ENCODE data around the gene NPC1. TPM values are rescaled to one million over a fixed set of nuclear protein-coding genes. Genes with fewer than 3 reads are reported as not detected.
A peak's percentile ranks its signal among the peaks of the same experiment; 100 is the strongest.

The NPC1 gene
- total and polyA plus RNA-seq, 2 donors (not counting 3 experiments of a cell fraction or from before 2014, with no cell fraction given) = 40.6 to 45.2 TPM

GRCh38 chr18:23631746-23632145 lies 45.4 kb upstream of the NPC1 start:
- H3K4me2 ChIP-seq (ENCODE audit: insufficient read depth, low read length) = no peak overlapping the region
- no peak for DNase-seq (ENCODE audit: low read depth, low spot score)
- peak overlapping the region; percentile 30 for H2AFZ ChIP-seq (ENCODE audit: low read depth, low read length)
- H4K20me1 ChIP-seq (replicated peaks; ENCODE audit: control insufficient read depth, extremely low read depth, insufficient read depth, low read length) = no peaks in the 10 kb centered on the region
- no peak overlapping the region for H3K27ac ChIP-seq (ENCODE audit: insufficient read depth, low read depth, low read length)
- POLR2A ChIA-PET = no interaction called here
- dilution Hi-C loops (cut with MboI; ENCODE audit: extremely low pct_ligation_motif_present, low sequenced_read_pairs) (no loop called here), intact Hi-C loops (cut with micrococcal nuclease) (no loop called here)
- TF ChIP-seq, protein P1, sequence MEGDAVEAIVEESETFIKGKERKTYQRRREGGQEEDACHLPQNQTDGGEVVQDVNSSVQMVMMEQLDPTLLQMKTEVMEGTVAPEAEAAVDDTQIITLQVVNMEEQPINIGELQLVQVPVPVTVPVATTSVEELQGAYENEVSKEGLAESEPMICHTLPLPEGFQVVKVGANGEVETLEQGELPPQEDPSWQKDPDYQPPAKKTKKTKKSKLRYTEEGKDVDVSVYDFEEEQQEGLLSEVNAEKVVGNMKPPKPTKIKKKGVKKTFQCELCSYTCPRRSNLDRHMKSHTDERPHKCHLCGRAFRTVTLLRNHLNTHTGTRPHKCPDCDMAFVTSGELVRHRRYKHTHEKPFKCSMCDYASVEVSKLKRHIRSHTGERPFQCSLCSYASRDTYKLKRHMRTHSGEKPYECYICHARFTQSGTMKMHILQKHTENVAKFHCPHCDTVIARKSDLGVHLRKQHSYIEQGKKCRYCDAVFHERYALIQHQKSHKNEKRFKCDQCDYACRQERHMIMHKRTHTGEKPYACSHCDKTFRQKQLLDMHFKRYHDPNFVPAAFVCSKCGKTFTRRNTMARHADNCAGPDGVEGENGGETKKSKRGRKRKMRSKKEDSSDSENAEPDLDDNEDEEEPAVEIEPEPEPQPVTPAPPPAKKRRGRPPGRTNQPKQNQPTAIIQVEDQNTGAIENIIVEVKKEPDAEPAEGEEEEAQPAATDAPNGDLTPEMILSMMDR (IDR thresholded peaks at IDR 0.05; ENCODE audit: extremely low read depth in 1 of 2, insufficient read depth in 1 of 2, low read depth in 1 of 2, low read length in 2 of 2) = no peak
- TF ChIP-seq POLR2AphosphoS5 (IDR thresholded peaks at IDR 0.05; ENCODE audit: insufficient read depth, low read depth, low read length) (no peak), GATA2 (IDR thresholded peaks at IDR 0.05; ENCODE audit: insufficient read depth, insufficient read length, low read depth, low read length) (no peak), EZH2 (IDR thresholded peaks at IDR 0.05; ENCODE audit: borderline replicate concordance, low read depth, low read length, severe bottlenecking) (no peak), POLR2A (IDR thresholded peaks at IDR 0.05; ENCODE audit: low read depth, low read length) (no peak), MYC (IDR thresholded peaks at IDR 0.05; ENCODE audit: low read depth, low read length) (no peak), MAX (IDR thresholded peaks at IDR 0.05; ENCODE audit: insufficient read depth, insufficient read length) (no peak)
- no peaks in the 10 kb centered on the region for H3K36me3 ChIP-seq (ENCODE audit: control insufficient read depth in 2 of 2, extremely low read depth in 1 of 2, insufficient read depth in 2 of 2, low read length in 2 of 2)
- no peak for FAIRE-seq
- CTCF ChIA-PET = interaction anchor here (1.2 to 2.3 kb wide), 4 partner anchors 10 to 71 kb away, joined by 3 to 8 read pairs (median 6); no protein-coding TSS in a partner anchor
- H3K4me3 ChIP-seq (replicated peaks in 1 of 3; ENCODE audit: insufficient read depth in 1 of 3, low read depth in 1 of 3, low read length in 3 of 3) = no peak overlapping the region
- peaks cover 12% of the 10 kb centered on the region for H3K4me1 ChIP-seq (ENCODE audit: control insufficient read depth, extremely low read depth, insufficient read depth, low read length)
- H3K79me2 ChIP-seq (ENCODE audit: control insufficient read depth, insufficient read depth, low read length) = no peaks in the 10 kb centered on the region
- no peaks in the 10 kb centered on the region for H3K9me1 ChIP-seq (replicated peaks; ENCODE audit: control insufficient read depth, extremely low read depth, insufficient read depth, low read length)
- H3K9me3 ChIP-seq (replicated peaks; ENCODE audit: control insufficient read depth, insufficient read depth, low read length) = no peaks in the 10 kb centered on the region
- H3K9ac ChIP-seq (replicated peaks; ENCODE audit: extremely low read depth, insufficient read depth, low read length) = no peak overlapping the region
- peaks cover 0 to 4% of the 10 kb centered on the region in 2 experiments for H3K27me3 ChIP-seq (ENCODE audit: control insufficient read depth in 2 of 2, insufficient read depth in 2 of 2, low read length in 2 of 2)
- no TSS peak for BruUV-seq (replicated peaks)

Measured in endothelial cell of umbilical vein (primary cell).